Stomach (tissue), 9 donors: ENCODE results near the gene PPIH. TPM values are rescaled to one million over a fixed set of nuclear protein-coding genes. Genes with fewer than 3 reads are reported as not detected.
"Not testable (repeated sequence)": the region's sequence is repeated elsewhere in the genome, so short reads cannot be mapped to it uniquely, and the experiment has no call there.

ENCODE experiments used
- DNase-seq, 2 donors: peaks; one replicate each; pipeline versions ENCODE4 v3.0.0 to v3.0.0-alpha.2; 2013 to 2019
- H3K27ac ChIP-seq, 5 donors: fragments of 200-600 bp in 4 of 5; sonication (generic) in 4 of 5; one replicate each; pipeline ENCODE4 v1.5.1; 2013 to 2019; ENCODE audit warnings: mild to moderate bottlenecking in 1 of 5, moderate library complexity in 1 of 5
- H3K27me3 ChIP-seq, 3 donors: fragments of 200-600 bp; sonication (generic); one replicate each; pipeline ENCODE4 v1.5.1; 2017 to 2019; ENCODE audit warnings: mixed run types in 1 of 3
- H3K36me3 ChIP-seq, 4 donors: fragments of 200-600 bp; sonication (generic); 1 replicate in 3 of 4; 2 replicates in 1 of 4; pipeline ENCODE4 v1.5.1; 2016 to 2019
- H3K4me1 ChIP-seq, 4 donors: fragments of 200-600 bp; sonication (generic); one replicate each; pipeline ENCODE4 v1.5.1; 2016 to 2019
- H3K4me3 ChIP-seq, 4 donors: fragments of 200-600 bp; sonication (generic) in 3 of 4; one replicate each; pipeline ENCODE4 v1.5.1; 2016 to 2019; ENCODE audit warnings: mild to moderate bottlenecking in 1 of 4
- H3K9me3 ChIP-seq, 4 donors: fragments of 200-600 bp; sonication (generic); one replicate each; pipeline ENCODE4 v1.5.1; 2016 to 2019
- CTCF ChIP-seq, 7 experiments: fragments of 450-650 bp in 4 of 7; fragments of 200-600 bp in 3 of 7; sonication (generic) in 3 of 7; IDR thresholded peaks; one replicate each; pipeline ENCODE4 v1.5.1; 2016 to 2019; ENCODE audit warnings: antibody characterized with exemption in 7 of 7, control low read depth in 2 of 7, mild to moderate bottlenecking in 1 of 7
- EP300 ChIP-seq: sonication (generic); formaldehyde crosslinking; IDR thresholded peaks from one replicate; pipeline ENCODE4 v1.6.1; 2017; ENCODE audit warnings: antibody characterized with exemption
- POLR2A ChIP-seq, 4 donors: fragments of 450-650 bp; IDR thresholded peaks; one replicate each; pipeline ENCODE4 v1.6.1; 2016; ENCODE audit warnings: antibody characterized with exemption in 4 of 4, control low read depth in 2 of 4, mild to moderate bottlenecking in 1 of 4, moderate library complexity in 1 of 4
- POLR2AphosphoS5 ChIP-seq, 3 donors: sonication (generic); formaldehyde crosslinking; IDR thresholded peaks; one replicate each; pipeline ENCODE4 v1.6.1; 2016; ENCODE audit warnings: antibody characterized with exemption in 3 of 3
- whole genome bisulfite sequencing, 5 donors: extraction: QIAGEN DNeasy Blood & Tissue Kit in 3 of 5; methylation state at CpG; one replicate each; pipeline versions ENCODE4 v1.1.5 to v1.1.7; 2013 to 2018; 5-methylcytosine and 5-hydroxymethylcytosine counted together
- intact Hi-C: fragments of 100-400 bp; cut with DNase I; formaldehyde crosslinking; loops from one replicate; pipeline ENCODE4 v1.15.1; 2023; ENCODE audit warnings: low total_unique reads
- polyA plus RNA-seq, 3 donors: library from polyadenylated mRNA; stranded (reverse); fragments of 200-250 nt; gene quantifications; one replicate each; pipeline ENCODE4 v1.2.3, GENCODE V29; 2013
- total RNA-seq, 5 donors: library from RNA; depleted of rRNA; stranded (reverse); fragments of >200 nt; gene quantifications; one replicate each; pipeline versions ENCODE4 v1.1.0 to v1.2.3, GENCODE V29; 2014 to 2016
- donor health status: healthy with polysubstance abuse.
- donor health status: Bipolar disorder and iron deficiency.
- donor health status: healthy.

PPIH gene
- total and polyA plus RNA-seq, 8 donors = 5.2 to 72.3 (median 47.8) TPM; not detected in 1

GRCh38 chr1:42721926-42722325 lies 63.7 kb downstream of the PPIH start:
- H3K27ac ChIP-seq = no peak overlapping the region
- 90 to 98% (median 96%) methylated on average over 3 of the region's 3 CpGs for WGBS, 5 donors
- peaks cover 0 to 11% (median 4%) of the 10 kb centered on the region in 4 donors for H3K36me3 ChIP-seq
- DNase-seq = no peak
- no peaks in the 10 kb centered on the region for H3K27me3 ChIP-seq
- H3K9me3 ChIP-seq = no peaks in the 10 kb centered on the region
- no peak overlapping the region for H3K4me3 ChIP-seq
- intact Hi-C loops = no loop called here
- TF ChIP-seq EP300 (no peak), POLR2AphosphoS5 (IDR thresholded peaks at IDR 0.05) (no peak), CTCF (IDR thresholded peaks at IDR 0.05) (no peak), POLR2A (IDR thresholded peaks at IDR 0.05) (no peak)
- no peaks in the 10 kb centered on the region for H3K4me1 ChIP-seq

GRCh38 chr1:42722403-42722802 lies 64.2 kb downstream of the PPIH start:
- H3K9me3 ChIP-seq, H3K27ac ChIP-seq, H3K4me3 ChIP-seq, H3K27me3 ChIP-seq, H3K4me1 ChIP-seq, intact Hi-C loops, DNase-seq: not testable (repeated sequence)
- peaks cover 0 to 11% (median 4%) of the 10 kb centered on the region in 4 donors for H3K36me3 ChIP-seq
- 81 to 100% (median 95%) methylated on average over 2 of the region's 2 CpGs for WGBS, 5 donors

DNA sequence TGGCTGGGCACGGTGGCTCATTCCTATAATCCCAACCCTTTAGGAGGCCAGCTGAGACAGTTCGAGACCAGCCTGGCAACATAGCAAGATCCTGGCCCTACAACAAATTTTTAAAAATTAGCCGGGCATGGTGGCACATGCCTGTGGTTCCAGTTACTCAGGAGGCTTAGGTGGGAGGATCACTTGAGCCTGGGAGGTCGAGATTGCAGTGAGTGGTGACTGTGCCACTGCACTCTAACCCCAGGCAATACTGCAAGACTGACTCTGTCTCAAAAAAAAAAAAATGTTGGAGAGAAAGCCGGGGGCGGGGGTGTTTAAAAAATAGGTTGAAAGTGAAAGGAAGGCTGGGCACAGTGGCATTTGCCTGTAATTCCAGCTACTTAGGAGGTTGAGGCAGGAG lies 65.3 kb downstream of the PPIH start:
- Histone ChIP-seq H3K4me3 (no peak overlapping the region), H3K4me1 (no peaks in the 10 kb centered on the region), H3K36me3 (no peaks in the 10 kb centered on the region), H3K27me3 (no peaks in the 10 kb centered on the region), H3K27ac (no peak overlapping the region), H3K9me3 (no peaks in the 10 kb centered on the region)
- 73 to 82% (median 76%) methylated on average over 6 of the region's 6 CpGs for WGBS, 5 donors
- TF ChIP-seq EP300 (no peak), CTCF (IDR thresholded peaks at IDR 0.05) (no peak), POLR2AphosphoS5 (IDR thresholded peaks at IDR 0.05) (no peak), POLR2A (IDR thresholded peaks at IDR 0.05) (no peak)
- intact Hi-C loops = no loop called here
- no peak for DNase-seq

DNA sequence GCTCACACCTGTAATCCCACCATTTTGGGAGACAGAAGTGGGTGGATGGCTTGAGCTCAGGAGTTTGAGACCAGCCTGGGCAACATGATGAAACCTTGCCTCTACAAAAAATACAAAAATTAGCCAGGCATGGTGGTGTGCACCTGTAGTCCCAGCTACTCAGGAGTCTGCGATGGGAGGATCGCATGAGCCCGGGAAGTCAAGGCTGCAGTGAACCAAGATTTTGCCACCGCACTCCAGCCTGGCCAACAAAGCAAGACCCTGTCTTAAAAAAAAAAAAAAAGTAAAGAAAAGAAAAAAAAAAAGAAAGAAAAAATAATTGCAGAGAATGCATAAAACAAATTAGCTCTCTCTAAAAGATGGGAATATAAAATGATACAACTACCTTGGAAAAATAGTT lies 67.6 kb downstream of the PPIH start:
- WGBS, 5 donors = 94 to 98% (median 96%) methylated on average over 4 of the region's 4 CpGs
- H3K27ac ChIP-seq = not testable (repeated sequence)

More for the DNA sequence above, 67.6 kb downstream of the PPIH start:
- H3K4me3 ChIP-seq, H3K36me3 ChIP-seq, H3K4me1 ChIP-seq, intact Hi-C loops, H3K27me3 ChIP-seq, H3K9me3 ChIP-seq, DNase-seq: not testable (repeated sequence)

Other genes with a start within 250 kb of the PPIH start
- gene ZMYND12, start 202.4 kb upstream of the PPIH start, total RNA-seq = 100 to 1,000 TPM in 1 of 5 donors, 1 to 10 TPM in 1, under 1 TPM in 1, not detected in 2; 0.18 to 245 (median 1.9) TPM
- 1 to 10 TPM in 2 of 3 donors, under 1 TPM in 1; 0.88 to 2.9 (median 1.8) TPM for gene ZMYND12, start 202.4 kb upstream of the PPIH start, polyA plus RNA-seq
- gene PPCS, start 201.9 kb upstream of the PPIH start, total RNA-seq = 100 to 1,000 TPM in 1 of 5 donors, 10 to 100 TPM in 4; 17.0 to 446 (median 47.1) TPM
- 100 to 1,000 TPM in 2 of 3 donors, 10 to 100 TPM in 1; 84.4 to 139 (median 122) TPM for gene PPCS, start 201.9 kb upstream of the PPIH start, polyA plus RNA-seq
- 1 to 10 TPM in 3 of 5 donors, under 1 TPM in 2; under 0.01 to 2.3 (median 2.0) TPM for gene CCDC30, start 195.1 kb upstream of the PPIH start, total RNA-seq
- gene CCDC30, start 195.1 kb upstream of the PPIH start, polyA plus RNA-seq = 1 to 10 TPM in 1 of 3 donors, under 1 TPM in 2; 0.70 to 1.2 (median 0.75) TPM
- gene YBX1, start 24.0 kb downstream of the PPIH start, total RNA-seq = 100 to 1,000 TPM; 201 to 379 (median 337) TPM
- gene YBX1, start 24.0 kb downstream of the PPIH start, polyA plus RNA-seq = 100 to 1,000 TPM; 526 to 844 (median 718) TPM
- under 1 TPM in 1 of 5 donors, not detected in 4; 0.37 TPM for gene CLDN19, start 81.8 kb downstream of the PPIH start, total RNA-seq
- gene CLDN19, start 81.8 kb downstream of the PPIH start, polyA plus RNA-seq = not detected
- gene P3H1, start 108.6 kb downstream of the PPIH start, total RNA-seq = 10 to 100 TPM; 17.8 to 78.2 (median 43.0) TPM
- gene P3H1, start 108.6 kb downstream of the PPIH start, polyA plus RNA-seq = 10 to 100 TPM in 2 of 3 donors, 1 to 10 TPM in 1; 5.0 to 18.2 (median 13.4) TPM
- gene C1orf50, start 108.8 kb downstream of the PPIH start, total RNA-seq = 1 to 10 TPM in 2 of 5 donors, under 1 TPM in 1, not detected in 2; 0.89 to 6.7 (median 6.1) TPM
- gene C1orf50, start 108.8 kb downstream of the PPIH start, polyA plus RNA-seq = 1 to 10 TPM; 3.9 to 6.0 (median 4.1) TPM
- gene TMEM269, start 126.6 kb downstream of the PPIH start, total RNA-seq = under 1 TPM in 1 of 5 donors, not detected in 4; 0.55 TPM
- gene TMEM269, start 126.6 kb downstream of the PPIH start, polyA plus RNA-seq = under 1 TPM in 1 of 3 donors, not detected in 2; 0.03 TPM
- 10 to 100 TPM in 2 of 5 donors, 1 to 10 TPM in 2, not detected in 1; 4.9 to 13.6 (median 8.4) TPM for gene ERMAP, start 158.7 kb downstream of the PPIH start, total RNA-seq
- gene ERMAP, start 158.7 kb downstream of the PPIH start, polyA plus RNA-seq = 1 to 10 TPM; 3.5 to 4.9 (median 4.9) TPM
- gene SVBP, start 159.0 kb downstream of the PPIH start, total RNA-seq = 10 to 100 TPM in 4 of 5 donors, not detected in 1; 11.2 to 30.9 (median 18.3) TPM
- gene SVBP, start 159.0 kb downstream of the PPIH start, polyA plus RNA-seq = 10 to 100 TPM; 25.1 to 51.2 (median 29.4) TPM
- 10 to 100 TPM in 1 of 5 donors, 1 to 10 TPM in 4; 1.2 to 12.8 (median 4.2) TPM for gene ZNF691, start 188.2 kb downstream of the PPIH start, total RNA-seq
- gene ZNF691, start 188.2 kb downstream of the PPIH start, polyA plus RNA-seq = 10 to 100 TPM in 1 of 3 donors, 1 to 10 TPM in 2; 6.0 to 11.8 (median 6.3) TPM